ENCODE measurements around the gene STK39. TPM values are rescaled to one million over a fixed set of nuclear protein-coding genes. Genes with fewer than 3 reads are reported as not detected.

The STK39 gene
- total RNA-seq, 1 experiment from 2014 or later: 15.9 TPM

GRCh38 chr2:167992278-167992677 is 255.1 kb downstream of the STK39 start:
- Histone ChIP-seq H3K36me3 (ENCODE audit: insufficient read depth, low read length, poor library complexity, severe bottlenecking) (no peaks in the 10 kb centered on the region), H3K4me1 (ENCODE audit: insufficient read depth, low read length, poor library complexity, severe bottlenecking) (no peaks in the 10 kb centered on the region), H3K27me3 (replicated peaks; ENCODE audit: insufficient read depth, low read depth, low read length, poor library complexity) (no peaks in the 10 kb centered on the region), H3K9me3 (ENCODE audit: low read depth, low read length, poor library complexity, severe bottlenecking) (no peaks in the 10 kb centered on the region), H3K27ac (ENCODE audit: low read depth, low read length, poor library complexity, severe bottlenecking) (no peak overlapping the region), H3K4me3 (ENCODE audit: low read depth, low read length, poor library complexity, severe bottlenecking) (no peak overlapping the region)
- DNase-seq (ENCODE audit: low spot score): no peak
- intact Hi-C loops (cut with micrococcal nuclease; ENCODE audit: unreplicated experiment): no loop called here
- no TSS peak for BruUV-seq (replicated peaks)
- no peak for TF ChIP-seq CTCF (conservative IDR thresholded peaks at IDR 0.05; ENCODE audit: low read depth, low read length)
- no peak for TF ChIP-seq EZH2 (IDR thresholded peaks at IDR 0.05; ENCODE audit: borderline replicate concordance, low read depth, low read length, poor library complexity, severe bottlenecking)
- ChIA-PET CTCF (no interaction called here), POLR2A (ENCODE audit: low non-redundant PET) (no interaction called here)

GRCh38 chr2:167990062-167990461 is 257.3 kb downstream of the STK39 start:
- no peaks in the 10 kb centered on the region for H3K4me1 ChIP-seq (ENCODE audit: insufficient read depth, low read length, poor library complexity, severe bottlenecking)
- no TSS peak for BruUV-seq (replicated peaks)
- no peak overlapping the region for H3K27ac ChIP-seq (ENCODE audit: low read depth, low read length, poor library complexity, severe bottlenecking)
- ChIA-PET POLR2A (ENCODE audit: low non-redundant PET) (interaction anchor here (0.6 kb wide), 1 partner anchor 12 kb away, joined by 11 read pairs; no protein-coding TSS in a partner anchor), CTCF (no interaction called here)
- TF ChIP-seq CTCF (conservative IDR thresholded peaks at IDR 0.05; ENCODE audit: low read depth, low read length): no peak
- TF ChIP-seq EZH2 (IDR thresholded peaks at IDR 0.05; ENCODE audit: borderline replicate concordance, low read depth, low read length, poor library complexity, severe bottlenecking): no peak
- intact Hi-C loops (cut with micrococcal nuclease; ENCODE audit: unreplicated experiment): no loop called here
- DNase-seq (ENCODE audit: low spot score): no peak
- no peak overlapping the region for H3K4me3 ChIP-seq (ENCODE audit: low read depth, low read length, poor library complexity, severe bottlenecking)
- H3K36me3 ChIP-seq (ENCODE audit: insufficient read depth, low read length, poor library complexity, severe bottlenecking): no peaks in the 10 kb centered on the region
- no peaks in the 10 kb centered on the region for H3K9me3 ChIP-seq (ENCODE audit: low read depth, low read length, poor library complexity, severe bottlenecking)
- H3K27me3 ChIP-seq (replicated peaks; ENCODE audit: insufficient read depth, low read depth, low read length, poor library complexity): no peaks in the 10 kb centered on the region

- no peak for DNase-seq (ENCODE audit: low spot score)
- intact Hi-C loops (cut with micrococcal nuclease; ENCODE audit: unreplicated experiment): no loop called here
- Histone ChIP-seq H3K36me3 (ENCODE audit: insufficient read depth, low read length, poor library complexity, severe bottlenecking) (no peaks in the 10 kb centered on the region), H3K4me3 (ENCODE audit: low read depth, low read length, poor library complexity, severe bottlenecking) (no peak overlapping the region), H3K27me3 (replicated peaks; ENCODE audit: insufficient read depth, low read depth, low read length, poor library complexity) (no peaks in the 10 kb centered on the region), H3K4me1 (ENCODE audit: insufficient read depth, low read length, poor library complexity, severe bottlenecking) (no peaks in the 10 kb centered on the region), H3K9me3 (ENCODE audit: low read depth, low read length, poor library complexity, severe bottlenecking) (no peaks in the 10 kb centered on the region), H3K27ac (ENCODE audit: low read depth, low read length, poor library complexity, severe bottlenecking) (no peak overlapping the region)
- BruUV-seq (replicated peaks): no TSS peak
- no peak for TF ChIP-seq EZH2 (IDR thresholded peaks at IDR 0.05; ENCODE audit: borderline replicate concordance, low read depth, low read length, poor library complexity, severe bottlenecking)
- no peak for TF ChIP-seq CTCF (conservative IDR thresholded peaks at IDR 0.05; ENCODE audit: low read depth, low read length)
- POLR2A ChIA-PET (ENCODE audit: low non-redundant PET): no interaction called here
- CTCF ChIA-PET: no interaction called here
Measured at GRCh38 chr2:167988296-167988695, 259.1 kb downstream of the STK39 start.

Data from A673 (cell line).